Esophagus muscularis mucosa (tissue), 4 donors: ENCODE results near the gene KDM5C. TPM values are rescaled to one million over a fixed set of nuclear protein-coding genes. Genes with fewer than 3 reads are reported as not detected.

Experiments
- DNase-seq: peaks from one replicate; pipeline ENCODE4 v3.0.0-alpha.2; 2017; ENCODE audit errors: extremely low spot score
- H3K27ac ChIP-seq, 4 donors: fragments of 200-600 bp; sonication (generic); replicated peaks in 1 of 4; 1 replicate in 3 of 4; 2 replicates in 1 of 4; pipeline ENCODE4 v1.5.1; 2016 to 2019; ENCODE audit warnings: mild to moderate bottlenecking in 1 of 4
- H3K27me3 ChIP-seq, 4 donors: fragments of 200-600 bp; sonication (generic); one replicate each; pipeline versions ENCODE4 v1.5.1 to v1.6.0; 2016 to 2019
- H3K36me3 ChIP-seq, 4 donors: fragments of 200-600 bp; sonication (generic); one replicate each; pipeline ENCODE4 v1.5.1; 2016 to 2019
- H3K4me1 ChIP-seq, 4 donors: fragments of 200-600 bp; sonication (generic); one replicate each; pipeline ENCODE4 v1.5.1; 2016 to 2019
- H3K4me3 ChIP-seq, 4 donors: fragments of 200-600 bp; sonication (generic); 1 replicate in 2 of 4; 2 replicates in 2 of 4; pipeline ENCODE4 v1.5.1; 2016 to 2019; ENCODE audit warnings: mild to moderate bottlenecking in 4 of 4, moderate library complexity in 1 of 4
- H3K9me3 ChIP-seq, 4 donors: fragments of 200-600 bp; sonication (generic); 1 replicate in 3 of 4; 2 replicates in 1 of 4; pipeline ENCODE4 v1.5.1; 2016 to 2019
- EP300 ChIP-seq: sonication (generic); formaldehyde crosslinking; IDR thresholded peaks from one replicate; pipeline ENCODE4 v1.6.1; 2017; ENCODE audit warnings: antibody characterized with exemption
- POLR2A ChIP-seq: fragments of 450-650 bp; IDR thresholded peaks from one replicate; pipeline ENCODE4 v1.6.1; 2017; ENCODE audit warnings: antibody characterized with exemption, moderate library complexity, mild to moderate bottlenecking, low read depth
- POLR2AphosphoS5 ChIP-seq, 2 donors: sonication (generic); formaldehyde crosslinking; IDR thresholded peaks; one replicate each; pipeline ENCODE4 v1.6.1; 2017; ENCODE audit warnings: antibody characterized with exemption in 2 of 2
- WGBS: methylation state at CpG from one replicate; pipeline ENCODE4 v1.1.5; 2018; 5-methylcytosine and 5-hydroxymethylcytosine counted together
- intact Hi-C: fragments of 100-400 bp; cut with DNase I; formaldehyde crosslinking; loops from one replicate; pipeline ENCODE4 v1.15.1; 2023
- total RNA-seq, 4 donors: library from RNA; depleted of rRNA; stranded (reverse); fragments of >200 nt; gene quantifications; one replicate each; pipeline versions ENCODE4 v1.1.0 to v1.2.1, GENCODE V29; 2016
- TF ChIP-seq, protein P1 (sequence below), 3 experiments: fragments of 200-600 bp in 2 of 3; fragments of 450-650 bp in 1 of 3; sonication (generic) in 2 of 3; IDR thresholded peaks; one replicate each; pipeline ENCODE4 v1.5.1; 2017 to 2019; ENCODE audit warnings: antibody characterized with exemption in 3 of 3, mild to moderate bottlenecking in 2 of 3, moderate library complexity in 1 of 3

KDM5C gene
- total RNA-seq, 4 donors from 2014 or later = 64.8 to 128 (median 85.2) TPM

DNA sequence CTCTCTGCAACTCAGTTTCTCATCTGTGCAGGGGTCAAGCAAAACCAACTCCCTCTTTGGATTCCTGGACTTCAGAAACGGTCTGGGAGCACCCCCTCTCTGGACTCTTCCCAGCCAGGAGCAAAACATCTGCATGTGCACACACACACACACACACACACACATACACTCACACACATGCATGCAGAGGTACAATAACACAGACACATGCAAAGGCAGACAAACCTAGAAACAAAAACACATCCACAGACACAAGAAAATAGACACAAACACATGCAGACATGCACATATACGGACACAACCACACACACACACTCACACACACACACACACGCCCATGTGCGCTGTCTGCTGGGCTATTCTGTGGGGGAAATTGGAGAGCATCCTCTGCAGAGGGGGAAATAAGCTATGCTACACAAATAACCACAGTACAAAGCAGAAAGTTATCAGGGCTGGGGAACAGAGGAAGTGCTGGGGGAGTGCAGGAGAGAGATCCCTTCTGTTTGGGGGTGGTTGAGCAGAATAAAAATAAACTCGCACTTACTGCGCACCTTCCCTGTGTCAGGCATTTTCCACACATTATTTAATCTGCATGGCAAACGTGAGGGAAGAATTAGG, 36.5 kb upstream of the KDM5C start:
- no peak for DNase-seq
- no peaks in the 10 kb centered on the region for H3K36me3 ChIP-seq
- H3K4me3 ChIP-seq = no peak overlapping the region
- H3K4me1 ChIP-seq = peaks cover 0 to 6% (median 0%) of the 10 kb centered on the region in 4 donors
- no peak overlapping the region for H3K27ac ChIP-seq
- TF ChIP-seq EP300 (no peak), POLR2A (no peak), POLR2AphosphoS5 (IDR thresholded peaks at IDR 0.05) (no peak)
- TF ChIP-seq, protein P1, sequence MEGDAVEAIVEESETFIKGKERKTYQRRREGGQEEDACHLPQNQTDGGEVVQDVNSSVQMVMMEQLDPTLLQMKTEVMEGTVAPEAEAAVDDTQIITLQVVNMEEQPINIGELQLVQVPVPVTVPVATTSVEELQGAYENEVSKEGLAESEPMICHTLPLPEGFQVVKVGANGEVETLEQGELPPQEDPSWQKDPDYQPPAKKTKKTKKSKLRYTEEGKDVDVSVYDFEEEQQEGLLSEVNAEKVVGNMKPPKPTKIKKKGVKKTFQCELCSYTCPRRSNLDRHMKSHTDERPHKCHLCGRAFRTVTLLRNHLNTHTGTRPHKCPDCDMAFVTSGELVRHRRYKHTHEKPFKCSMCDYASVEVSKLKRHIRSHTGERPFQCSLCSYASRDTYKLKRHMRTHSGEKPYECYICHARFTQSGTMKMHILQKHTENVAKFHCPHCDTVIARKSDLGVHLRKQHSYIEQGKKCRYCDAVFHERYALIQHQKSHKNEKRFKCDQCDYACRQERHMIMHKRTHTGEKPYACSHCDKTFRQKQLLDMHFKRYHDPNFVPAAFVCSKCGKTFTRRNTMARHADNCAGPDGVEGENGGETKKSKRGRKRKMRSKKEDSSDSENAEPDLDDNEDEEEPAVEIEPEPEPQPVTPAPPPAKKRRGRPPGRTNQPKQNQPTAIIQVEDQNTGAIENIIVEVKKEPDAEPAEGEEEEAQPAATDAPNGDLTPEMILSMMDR (IDR thresholded peaks at IDR 0.05) = no peak
- no peaks in the 10 kb centered on the region for H3K27me3 ChIP-seq
- no peaks in the 10 kb centered on the region for H3K9me3 ChIP-seq
- intact Hi-C loops = no loop called here
- WGBS = 47% methylated on average over 7 of the region's 7 CpGs

DNA sequence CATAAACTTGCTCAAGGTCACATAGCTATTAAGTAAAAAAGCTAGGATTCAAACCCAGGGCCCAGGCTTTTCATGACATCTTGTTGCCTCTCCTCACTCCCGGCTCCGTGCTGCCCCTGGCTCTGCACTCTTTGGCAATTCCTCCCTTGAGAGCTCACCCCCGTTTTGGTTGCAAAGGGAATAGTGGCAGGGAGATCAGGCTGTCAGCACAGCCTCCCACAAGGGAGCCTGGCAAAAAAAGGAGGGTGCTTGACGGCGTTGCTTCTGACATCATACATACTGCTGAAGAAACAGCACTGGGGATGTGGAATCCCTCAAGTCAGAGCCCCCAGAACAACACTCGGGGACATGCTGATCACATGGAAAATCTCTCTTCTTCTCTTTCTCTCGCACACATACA, 35.8 kb upstream of the KDM5C start:
- H3K36me3 ChIP-seq = no peaks in the 10 kb centered on the region
- no peaks in the 10 kb centered on the region for H3K9me3 ChIP-seq
- H3K4me3 ChIP-seq = no peak overlapping the region
- WGBS = 75% methylated on average over 7 of the region's 7 CpGs
- H3K27ac ChIP-seq = no peak overlapping the region
- no peaks in the 10 kb centered on the region for H3K27me3 ChIP-seq
- intact Hi-C loops = no loop called here
- DNase-seq = no peak
- H3K4me1 ChIP-seq = no peaks in the 10 kb centered on the region
- TF ChIP-seq, protein P1 (IDR thresholded peaks at IDR 0.05) = no peak
- no peak for TF ChIP-seq EP300
- no peak for TF ChIP-seq POLR2AphosphoS5 (IDR thresholded peaks at IDR 0.05)
- TF ChIP-seq POLR2A = no peak

GRCh38 chrX:53257670-53258423, 32.8 kb upstream of the KDM5C start:
- no peak overlapping the region for H3K27ac ChIP-seq
- WGBS = 82% methylated on average over 6 of the region's 6 CpGs
- H3K27me3 ChIP-seq = no peaks in the 10 kb centered on the region
- no peaks in the 10 kb centered on the region for H3K4me1 ChIP-seq
- intact Hi-C loops = no loop called here
- H3K4me3 ChIP-seq = no peak overlapping the region
- peaks cover 0 to 14% (median 0%) of the 10 kb centered on the region in 4 donors for H3K36me3 ChIP-seq
- TF ChIP-seq EP300 = no peak
- TF ChIP-seq, protein P1 (IDR thresholded peaks at IDR 0.05) = no peak
- TF ChIP-seq POLR2A = no peak
- TF ChIP-seq POLR2AphosphoS5 (IDR thresholded peaks at IDR 0.05) = no peak
- no peaks in the 10 kb centered on the region for H3K9me3 ChIP-seq
- no peak for DNase-seq

DNA sequence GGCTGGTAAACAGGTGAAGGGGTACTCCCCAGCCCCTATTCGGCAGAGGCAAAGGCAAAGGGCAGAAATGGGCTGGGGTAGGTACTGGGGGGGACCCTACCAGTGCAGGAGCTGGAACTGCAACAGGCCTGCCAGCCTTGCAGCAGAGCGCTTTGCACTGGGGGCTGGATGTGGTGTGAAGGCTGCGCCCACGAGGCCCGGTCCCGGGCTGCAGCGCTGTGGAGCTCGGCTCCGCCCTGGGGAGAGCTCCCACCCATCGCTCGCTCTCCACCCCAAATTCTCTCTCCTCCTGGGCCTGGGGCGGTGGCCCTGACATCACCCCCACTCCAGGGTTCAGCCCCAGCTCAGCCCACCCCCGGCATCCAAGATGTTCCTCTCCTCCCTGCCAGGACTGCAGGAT, 32.2 kb upstream of the KDM5C start:
- TF ChIP-seq POLR2A (no peak), EP300 (no peak), POLR2AphosphoS5 (IDR thresholded peaks at IDR 0.05) (no peak)
- TF ChIP-seq, protein P1 (IDR thresholded peaks at IDR 0.05) = no peak

More for the DNA sequence above, 32.2 kb upstream of the KDM5C start:
- H3K4me3 ChIP-seq = no peak overlapping the region
- H3K9me3 ChIP-seq = no peaks in the 10 kb centered on the region
- peaks cover 0 to 14% (median 0%) of the 10 kb centered on the region in 4 donors for H3K36me3 ChIP-seq
- H3K27me3 ChIP-seq = no peaks in the 10 kb centered on the region
- no peaks in the 10 kb centered on the region for H3K4me1 ChIP-seq
- 79% methylated on average over 6 of the region's 13 CpGs for WGBS
- H3K27ac ChIP-seq = no peak overlapping the region
- DNase-seq = no peak
- intact Hi-C loops = no loop called here
